Fibroblast of the conjunctiva (primary cell): Measurements from ENCODE around the gene CYSRT1.

Experiments used
- DNase-seq: peaks from one replicate; pipeline ENCODE4 v3.0.0-alpha.2; 2010; ENCODE audit warnings: low read depth

Gene CYSRT1

DNA sequence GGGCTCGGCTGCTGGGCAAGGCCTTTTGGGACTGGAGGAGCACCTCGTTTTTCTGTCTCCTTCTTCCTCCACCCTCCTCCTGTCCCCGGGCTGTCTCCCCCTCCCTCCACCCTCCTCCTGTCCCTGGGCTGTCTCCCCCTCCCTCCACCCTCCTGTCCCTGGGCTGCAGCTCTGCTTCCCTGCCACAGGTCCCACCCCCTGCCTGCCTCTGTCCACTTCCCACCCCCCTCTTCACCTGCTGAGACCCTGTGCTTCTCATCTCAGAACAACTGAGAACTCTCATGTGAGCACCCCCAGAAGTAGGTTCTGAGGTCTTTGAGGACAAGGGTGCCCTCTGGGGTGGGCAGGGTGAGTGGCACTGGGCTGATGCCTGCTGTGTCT is 46.7 kb downstream of the CYSRT1 start:
- DNase-seq: no peak

- no peak for DNase-seq
Measured at GRCh38 chr9:137272241-137273094, 47.5 kb downstream of the CYSRT1 start.

DNA sequence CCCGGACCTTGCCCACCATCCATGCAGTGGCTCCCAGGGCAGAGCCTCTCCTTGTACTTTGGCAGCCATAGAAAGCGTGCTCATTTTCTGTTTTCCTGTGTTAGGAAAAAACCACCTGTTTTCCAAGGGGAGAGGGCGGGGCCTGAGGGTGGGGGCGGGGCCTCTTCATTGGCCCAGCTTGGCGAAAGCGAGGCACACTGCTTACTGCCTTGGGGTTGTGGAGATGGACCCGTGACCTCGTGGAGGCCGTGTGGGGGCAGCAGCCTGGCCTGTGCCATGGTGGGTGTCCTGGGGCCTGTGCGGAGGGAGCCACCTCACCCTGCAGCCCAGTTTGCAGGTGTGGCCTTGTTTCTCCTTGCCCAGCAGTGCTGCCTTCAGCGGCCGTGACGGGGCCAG is 48.1 kb downstream of the CYSRT1 start:
- DNase-seq: no peak

DNA sequence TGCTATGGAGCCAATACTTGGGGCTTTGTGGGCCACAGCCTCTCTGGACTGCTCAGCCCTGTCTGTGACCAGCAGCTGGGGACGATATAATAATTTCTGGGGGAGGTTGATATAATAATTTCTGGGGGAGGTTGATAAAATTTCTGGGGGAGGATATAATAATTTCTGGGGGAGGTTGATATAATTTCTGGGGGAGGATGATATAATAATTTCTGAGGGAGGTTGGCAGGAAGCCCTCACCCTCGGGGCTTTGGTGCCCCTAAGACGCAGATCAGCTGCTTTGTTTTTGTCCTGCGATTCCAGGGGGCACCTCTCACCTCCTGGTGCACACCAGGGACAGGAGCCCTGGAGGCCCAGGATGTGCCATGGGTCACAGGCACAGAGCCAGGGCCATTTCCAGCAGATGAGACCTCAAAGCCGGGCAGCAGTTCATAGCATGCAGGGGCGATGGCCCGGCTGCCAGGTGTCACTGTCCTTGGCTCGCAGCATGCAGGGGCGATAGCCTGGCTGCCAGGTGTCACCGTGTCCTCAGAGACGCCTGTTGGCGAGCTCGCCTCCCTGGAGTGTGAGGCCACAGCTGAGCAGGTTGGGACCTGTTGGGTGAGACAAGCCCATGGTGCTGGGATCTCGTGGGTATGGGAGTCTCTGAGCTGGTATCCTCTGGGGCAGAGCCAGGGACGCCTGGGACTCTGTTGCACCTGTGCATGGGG is 48.8 kb downstream of the CYSRT1 start:
- no peak for DNase-seq

GRCh38 chr9:137275203-137275587 is 50.2 kb downstream of the CYSRT1 start:
- DNase-seq: no peak
